OCI-M2 (cell line): ENCODE results near the gene SCRN2.

ENCODE experiments used
- DNase-seq: peaks from one replicate; lab custom pipeline; 2025; ENCODE audit not compliant: unreplicated experiment; lab: John Stamatoyannopoulos, UW

SCRN2 gene

DNA sequence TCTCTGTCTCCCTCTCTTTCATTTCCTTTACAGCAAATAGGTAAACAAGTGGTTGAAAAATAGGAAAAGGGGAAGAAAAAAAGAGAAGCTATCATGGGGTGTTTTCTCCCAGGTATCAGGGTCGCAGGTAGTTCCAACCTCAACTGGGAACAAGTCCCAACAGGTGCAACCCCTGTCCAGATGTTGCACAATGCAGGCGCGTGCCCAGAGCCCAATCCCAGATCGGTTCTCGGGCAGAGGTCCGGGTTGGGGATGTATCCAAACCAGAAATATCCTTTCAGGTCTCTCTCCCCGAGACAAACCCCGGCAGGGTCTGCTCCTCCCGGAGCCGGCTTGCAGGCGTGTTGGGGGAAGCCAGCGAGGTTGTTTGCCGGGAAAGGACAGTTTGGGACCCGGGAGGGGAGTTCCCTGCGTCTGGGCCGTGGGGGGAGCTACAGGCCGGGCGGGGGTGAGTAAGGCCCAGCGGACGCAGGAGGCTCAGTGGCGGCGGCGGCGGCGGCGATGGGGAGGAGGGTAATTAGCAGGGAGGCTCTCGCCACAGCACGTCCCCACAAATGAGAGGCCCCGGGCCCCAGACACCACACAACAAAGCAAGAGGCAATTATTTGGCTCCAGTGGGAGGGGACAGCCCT is 31.1 kb upstream of the SCRN2 start:
- DNase-seq: no peak

DNA sequence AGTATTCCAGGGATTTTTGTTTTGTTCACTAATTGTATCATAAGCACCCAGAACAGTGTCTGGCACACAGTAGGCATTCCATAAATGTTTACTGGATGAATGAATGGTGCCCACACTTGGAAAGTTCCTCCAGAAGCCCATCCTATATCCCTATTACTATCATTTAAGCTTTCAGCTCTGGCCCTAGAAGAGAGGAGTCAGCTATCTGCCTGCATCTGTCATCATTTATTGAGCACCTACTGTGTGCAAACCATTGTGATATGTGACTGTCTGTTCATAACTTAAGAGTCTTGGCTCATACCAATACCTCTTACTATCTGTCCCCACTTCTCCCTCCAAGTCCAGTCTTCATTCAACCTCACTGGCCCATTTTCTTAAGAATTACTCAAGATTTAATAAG is 30.0 kb upstream of the SCRN2 start:
- DNase-seq: no peak

DNA sequence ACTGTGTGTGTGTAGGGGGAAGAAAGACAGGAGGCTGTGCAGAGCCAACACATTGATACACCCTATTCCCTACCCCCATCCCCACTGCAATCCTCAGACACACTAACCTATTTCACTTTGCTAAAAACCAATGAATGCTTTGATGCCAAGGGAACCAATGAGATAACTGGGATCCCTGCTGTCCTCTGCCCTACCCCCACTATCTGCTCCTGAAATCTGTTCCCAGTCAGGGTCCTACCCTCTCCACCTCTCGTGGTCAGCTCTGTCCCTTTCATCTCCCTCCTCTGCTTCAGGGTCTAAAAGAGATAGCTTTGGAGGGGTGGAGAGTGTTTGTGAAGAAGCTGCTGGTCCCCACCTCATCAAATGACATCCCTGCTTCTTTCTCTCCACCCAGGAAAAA is 29.0 kb upstream of the SCRN2 start:
- DNase-seq: no peak

DNA sequence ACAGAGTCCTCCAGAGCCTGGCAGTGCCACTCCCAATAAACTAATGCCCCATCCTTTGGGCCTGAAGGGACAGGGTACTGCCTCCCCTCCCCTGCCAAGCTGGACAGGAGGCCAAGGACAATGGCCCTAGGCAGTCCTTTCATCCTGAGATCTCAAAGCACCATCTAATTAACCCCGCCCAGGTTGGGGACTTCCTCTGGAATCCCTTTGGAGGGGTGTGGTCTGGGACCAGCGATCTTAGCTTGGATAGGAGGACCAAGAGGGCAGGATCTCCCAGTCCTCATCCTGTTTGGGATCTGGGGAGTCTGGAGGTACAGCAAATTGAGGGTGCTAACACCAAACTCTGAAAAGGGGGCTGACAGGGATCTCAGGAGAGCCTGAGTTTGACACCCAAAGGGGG is 28.0 kb upstream of the SCRN2 start:
- DNase-seq: no peak

DNA sequence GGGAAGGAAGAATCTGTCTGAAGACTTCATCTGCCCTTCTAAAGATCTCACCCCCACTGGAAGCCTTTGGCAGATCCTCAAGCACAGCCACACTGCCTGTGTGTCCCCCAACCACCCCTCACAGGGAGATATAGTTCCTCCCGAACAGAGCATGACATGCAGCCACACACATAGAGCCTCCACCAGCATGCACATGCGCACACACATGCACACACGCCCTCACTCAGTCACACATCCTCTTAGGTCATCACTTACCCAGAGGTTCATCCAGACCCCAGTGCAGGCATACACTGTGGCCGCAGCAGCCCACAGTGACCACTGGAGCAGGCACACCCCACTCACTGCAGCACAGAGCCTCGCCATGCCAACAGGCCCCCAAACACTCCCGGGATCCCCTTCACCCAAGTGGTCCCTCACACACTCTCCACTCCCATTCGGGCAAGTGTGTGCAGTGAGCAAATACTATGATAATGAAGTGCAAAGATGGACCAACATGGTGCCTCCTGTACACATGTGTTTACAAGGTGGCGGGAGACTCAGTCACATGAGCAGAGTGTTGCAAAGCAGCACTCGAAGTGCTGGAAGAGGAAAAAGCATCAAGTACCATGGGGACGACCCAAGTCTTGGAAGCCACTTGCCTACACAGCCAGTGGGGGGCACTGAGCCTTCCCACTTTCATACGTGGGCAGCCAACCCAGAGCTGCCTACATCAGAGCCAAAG is 26.9 kb upstream of the SCRN2 start:
- no peak for DNase-seq

DNA sequence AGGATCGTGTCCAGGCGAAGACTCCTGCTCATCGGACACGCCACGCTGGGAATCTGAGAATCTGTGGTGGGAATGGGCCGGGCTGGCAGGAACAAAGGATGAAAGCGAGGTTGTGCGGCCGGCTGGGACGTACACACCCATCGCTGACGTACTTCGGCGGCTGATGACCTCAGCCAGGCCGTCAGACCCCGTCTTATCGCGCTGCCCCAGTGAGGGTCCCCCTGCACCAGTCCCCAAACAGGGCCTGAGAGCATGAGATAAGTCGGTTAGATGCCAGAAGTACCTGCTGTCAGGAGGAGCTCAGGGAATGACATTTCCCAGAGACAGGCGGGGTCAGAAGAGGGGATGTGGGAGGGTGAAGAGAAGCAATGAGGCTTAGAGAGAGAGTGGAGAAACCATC is 25.9 kb upstream of the SCRN2 start:
- no peak for DNase-seq

DNA sequence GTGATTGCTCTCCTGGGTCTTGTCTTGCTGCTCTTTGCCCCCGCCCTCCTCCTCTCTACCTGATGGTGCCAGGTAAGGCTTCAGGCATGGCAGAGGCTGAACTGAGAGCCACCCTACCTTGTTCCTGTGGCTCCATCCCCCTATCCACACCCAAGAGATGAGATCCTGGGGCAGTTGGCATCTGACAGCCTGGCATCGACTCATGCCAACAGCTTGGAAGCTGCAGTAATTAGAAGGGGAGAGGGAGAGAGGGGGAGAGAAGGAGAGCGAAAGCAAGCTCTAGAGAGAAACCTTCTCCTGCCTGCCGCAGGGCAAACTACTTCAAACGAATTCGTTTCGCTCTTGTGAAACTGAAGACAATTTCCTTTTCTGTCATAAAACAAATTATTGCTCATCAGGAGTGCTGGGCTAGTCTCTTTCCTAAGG is 23.7 kb upstream of the SCRN2 start:
- DNase-seq: no peak

DNA sequence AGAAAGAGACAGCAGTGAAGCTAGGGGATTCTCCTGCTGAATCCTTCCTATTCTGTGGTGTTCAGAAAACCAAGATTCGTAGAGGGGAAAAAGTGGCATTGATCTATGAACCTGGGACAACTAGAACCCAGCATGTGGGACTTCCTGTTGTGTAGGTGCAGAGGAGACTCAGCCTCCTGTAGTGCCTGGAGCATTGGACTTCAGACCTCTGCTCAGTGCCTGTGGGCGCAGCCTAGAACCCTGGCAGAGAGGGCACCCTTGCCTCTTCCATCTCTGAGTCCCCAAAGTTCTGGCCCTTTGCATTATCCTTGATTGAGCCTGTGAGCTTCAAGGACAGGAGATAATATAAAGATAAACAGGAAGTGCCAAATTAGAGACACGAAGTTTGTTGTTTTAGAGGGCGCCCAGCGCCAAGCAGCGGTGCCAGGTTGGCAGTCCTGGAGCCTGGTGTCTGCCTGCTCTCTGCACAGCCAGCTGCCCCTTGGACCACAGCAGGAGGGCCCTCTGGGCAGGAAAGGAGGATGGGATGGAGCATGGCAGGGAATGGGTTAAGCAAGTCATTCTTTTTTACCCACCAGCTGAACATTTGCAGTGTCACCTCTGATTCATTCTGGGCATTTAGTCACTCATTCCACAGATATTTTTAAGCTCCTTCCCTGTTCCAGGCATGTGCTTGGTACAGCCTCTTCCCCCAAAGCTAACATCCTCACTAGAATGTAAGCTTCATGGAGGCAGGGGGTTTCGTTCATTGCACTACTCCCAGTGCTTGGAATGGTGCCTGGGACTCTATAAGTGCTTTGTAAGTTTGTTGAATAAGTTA is 21.8 kb upstream of the SCRN2 start:
- DNase-seq: no peak

DNA sequence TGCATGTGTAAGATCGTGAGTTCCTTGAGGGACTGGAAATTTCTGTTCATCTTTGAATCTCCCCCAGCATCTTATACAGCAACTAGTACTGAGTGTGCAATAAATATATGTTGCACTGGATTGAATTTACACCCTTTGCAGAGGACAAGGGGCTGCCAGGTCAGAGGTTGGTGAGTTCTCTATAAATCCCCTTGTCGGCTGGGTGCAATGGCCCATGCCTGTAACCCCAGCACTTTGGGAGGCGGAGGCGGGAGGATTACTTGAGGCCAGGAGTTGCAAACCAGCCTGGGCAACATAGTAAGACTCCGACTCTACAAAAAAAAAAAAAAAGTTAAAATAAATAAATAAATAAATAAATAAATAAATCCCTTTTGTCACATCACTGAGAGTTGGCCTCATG is 19.3 kb upstream of the SCRN2 start:
- no peak for DNase-seq

DNA sequence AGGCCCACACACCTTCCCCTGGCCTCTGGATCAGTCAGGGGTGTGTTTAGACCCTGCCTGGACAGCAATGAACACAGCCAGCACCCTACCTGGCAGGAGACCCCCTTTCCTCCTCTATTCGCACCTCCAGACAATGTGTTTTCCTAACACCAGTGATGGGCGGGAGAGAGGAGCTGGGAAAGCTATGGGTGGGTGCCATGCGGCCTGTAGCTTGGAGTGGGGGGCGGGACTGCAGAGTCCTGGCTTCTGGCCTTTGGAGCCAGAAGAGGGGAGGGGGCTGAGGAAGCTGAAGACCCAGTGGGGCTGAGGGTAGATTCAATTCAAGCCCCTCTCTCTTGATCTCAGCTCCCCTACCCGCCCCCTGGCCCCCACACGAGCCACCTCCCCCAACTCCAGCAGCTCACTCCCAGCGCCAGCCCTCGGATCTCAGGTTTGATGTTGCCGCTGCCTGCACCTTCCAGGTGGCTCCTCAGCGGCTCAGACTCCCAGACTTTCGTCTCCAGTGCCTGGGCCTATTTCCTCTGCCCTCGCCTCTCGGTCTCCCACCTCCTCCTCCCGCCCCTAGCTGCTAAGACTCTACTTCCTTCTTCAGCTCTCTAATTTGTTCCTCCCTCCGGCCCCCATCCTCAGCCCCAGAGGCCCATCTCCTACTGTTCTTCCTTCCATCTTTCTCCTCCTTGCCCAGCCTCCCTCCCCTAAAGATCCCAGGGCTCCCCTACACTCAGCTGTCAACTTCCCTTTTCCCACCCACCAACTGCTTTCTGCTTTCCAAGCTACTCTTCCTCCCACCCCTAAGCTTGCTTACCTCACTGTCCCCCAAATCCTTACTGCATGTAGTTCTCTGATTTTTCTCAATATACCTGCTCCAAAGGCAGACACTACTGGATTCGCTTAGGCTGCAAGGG is 16.7 kb upstream of the SCRN2 start:
- DNase-seq: no peak

DNA sequence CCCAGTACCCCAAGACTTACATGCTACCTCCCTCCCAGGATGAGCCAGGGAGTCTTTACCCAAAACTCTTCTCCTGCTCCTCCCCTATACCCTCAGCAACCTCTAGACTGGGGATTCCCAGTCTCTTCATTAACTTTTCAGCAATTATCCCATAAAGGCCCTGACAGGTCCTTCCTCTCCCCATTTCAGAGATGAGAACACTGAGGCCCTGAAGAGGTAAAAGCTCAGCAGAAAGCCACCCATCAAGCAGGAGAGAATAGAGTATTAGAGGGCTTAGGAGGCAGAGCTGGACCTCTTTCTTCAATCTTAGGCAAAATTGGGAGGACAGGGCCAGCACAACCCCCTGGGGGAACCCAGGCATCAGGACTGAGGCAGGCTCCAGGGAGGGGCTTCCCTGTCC is 15.8 kb upstream of the SCRN2 start:
- no peak for DNase-seq

DNA sequence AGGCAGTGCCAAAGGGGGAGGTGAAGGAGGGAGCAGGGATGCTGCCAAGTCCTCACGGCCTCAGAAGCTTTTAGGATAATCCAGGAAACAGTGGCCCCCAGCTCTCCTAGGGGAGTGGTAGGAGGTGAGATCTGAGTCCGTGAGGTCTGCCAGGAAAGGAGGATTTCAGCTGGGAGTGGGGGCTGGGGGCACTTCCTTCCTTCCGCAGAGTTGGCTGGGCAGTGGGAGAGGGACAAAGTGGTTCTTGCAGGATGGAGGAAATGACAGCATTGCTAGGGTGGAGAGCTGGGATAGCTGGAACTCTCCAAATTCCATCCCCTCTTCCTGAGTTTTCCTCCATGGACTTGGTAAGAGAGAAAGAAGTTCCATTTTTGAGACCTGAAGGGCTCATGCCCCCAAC is 14.7 kb upstream of the SCRN2 start:
- no peak for DNase-seq

DNA sequence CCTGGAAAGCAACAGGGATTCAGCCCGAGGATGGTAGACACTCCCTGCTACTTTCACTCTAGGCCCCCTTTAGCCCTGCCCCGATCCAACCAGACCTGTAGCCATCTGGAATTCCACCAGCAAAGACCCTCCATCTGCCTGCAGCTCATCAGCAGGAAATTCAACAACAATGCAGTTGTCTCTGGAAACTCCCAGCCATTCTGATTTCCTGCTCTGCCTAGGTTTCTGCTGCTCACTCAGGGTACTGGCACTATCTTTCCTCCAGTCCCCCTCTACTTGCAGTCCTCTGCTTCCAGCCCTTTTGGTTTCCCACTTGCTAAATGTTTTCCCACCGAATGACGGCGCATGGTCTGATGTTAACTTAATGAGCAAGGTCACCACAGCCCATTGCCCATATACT is 12.5 kb upstream of the SCRN2 start:
- no peak for DNase-seq

DNA sequence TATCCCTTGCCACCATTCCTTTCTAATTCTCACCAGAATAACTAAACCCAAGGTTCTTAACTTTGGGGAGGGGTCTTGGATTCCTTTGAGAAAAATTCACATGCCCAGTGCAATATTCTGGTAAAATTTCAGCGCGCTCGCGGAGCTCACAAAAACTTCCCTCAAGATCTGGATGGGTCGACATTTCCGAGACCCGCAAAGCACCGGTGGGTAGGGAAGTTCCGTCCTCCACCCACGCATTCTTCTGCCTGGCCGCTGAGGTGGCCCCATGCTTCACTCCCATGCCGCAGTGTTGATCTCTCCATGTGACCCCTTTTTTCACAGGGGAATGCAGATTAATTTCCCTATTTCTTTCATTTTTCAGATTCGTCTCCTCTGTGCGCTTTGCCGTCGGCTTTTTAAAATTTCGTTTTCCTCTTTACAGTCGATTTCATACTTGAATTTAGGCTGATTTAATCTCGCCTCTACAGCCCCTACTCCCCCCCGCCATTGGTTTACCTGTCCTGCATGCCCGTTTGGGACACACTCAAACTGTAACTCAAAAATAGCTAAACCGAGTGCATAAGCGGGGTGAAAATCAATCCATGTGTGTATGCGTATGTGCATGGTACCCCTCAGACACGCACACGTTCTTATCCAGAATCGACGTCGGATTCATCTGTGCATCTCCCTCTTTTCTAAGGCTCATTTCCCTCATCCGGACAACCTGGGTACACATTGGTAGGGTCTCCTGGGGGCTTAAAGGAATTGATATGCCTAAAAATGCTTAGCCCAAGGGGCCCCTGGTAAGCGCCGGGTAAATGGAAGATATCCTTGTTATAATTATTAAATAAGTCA is 11.3 kb upstream of the SCRN2 start:
- DNase-seq: no peak

DNA sequence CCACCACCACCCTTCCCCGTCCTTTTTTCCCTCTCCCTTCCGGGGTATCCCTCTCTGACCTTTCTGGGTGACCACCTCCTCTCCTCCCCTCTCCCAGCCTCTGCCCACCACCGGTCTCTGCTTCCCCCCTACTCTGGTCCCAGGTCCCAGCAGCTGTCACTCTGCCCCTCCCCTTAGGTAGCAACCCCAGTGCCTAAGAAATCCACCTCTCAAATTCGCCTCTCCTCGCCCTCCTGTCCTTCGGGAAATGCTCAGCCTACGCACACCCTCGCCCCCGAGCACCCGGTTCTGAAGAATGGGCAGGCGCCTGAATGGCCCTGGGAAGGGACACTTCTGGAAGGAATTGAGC is 10.7 kb upstream of the SCRN2 start:
- DNase-seq: no peak

DNA sequence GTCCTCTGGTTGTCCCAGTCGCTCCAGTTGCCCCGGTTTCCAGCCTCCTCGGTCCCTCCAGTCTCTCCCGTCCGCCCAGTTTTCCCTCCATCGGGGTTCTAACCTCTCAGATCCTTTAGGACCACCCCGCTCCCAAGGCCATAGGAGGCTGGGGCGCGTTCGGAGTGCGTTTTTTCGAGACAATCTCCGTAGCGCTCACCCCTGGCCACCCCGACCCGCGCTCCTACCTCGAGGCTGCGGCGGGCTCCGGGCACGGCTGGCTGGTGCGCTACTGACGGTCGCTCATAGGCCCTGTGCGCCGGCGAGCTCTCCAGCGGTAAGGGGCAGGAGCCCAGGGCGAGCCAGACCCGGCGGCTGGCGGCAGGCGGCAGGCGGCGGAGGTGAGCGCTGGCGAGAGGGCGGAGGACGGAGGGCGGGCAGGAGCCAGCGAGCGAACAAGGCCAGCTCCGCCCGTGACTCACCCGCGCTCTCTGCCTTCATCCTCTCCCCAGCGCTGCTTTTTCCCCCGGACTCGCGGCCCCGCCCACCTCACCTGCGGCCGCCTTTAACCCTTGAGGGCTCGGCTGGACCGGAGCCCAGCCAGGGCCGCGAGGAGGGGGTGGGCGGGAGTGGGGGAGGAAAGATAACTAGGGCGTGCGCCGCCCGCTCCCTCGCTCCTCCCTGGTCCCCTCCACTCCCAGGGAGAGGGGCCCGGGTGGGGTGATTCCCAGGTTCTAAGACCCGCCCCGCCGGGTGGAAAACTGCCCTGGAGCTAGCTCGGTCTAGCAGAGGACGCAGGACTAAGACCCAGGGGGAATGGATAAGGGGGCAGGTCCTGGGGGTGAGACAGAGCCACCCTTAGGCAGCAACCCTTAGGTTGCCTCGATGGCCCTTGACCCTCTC is 9.9 kb upstream of the SCRN2 start, which contains the start of gene SP6:
Gene SP6, minus strand, starts transcription at position 472 of the 882 bp plus-strand sequence. CDS start 2,734 bp downstream, outside the sequence.
- DNase-seq: no peak

DNA sequence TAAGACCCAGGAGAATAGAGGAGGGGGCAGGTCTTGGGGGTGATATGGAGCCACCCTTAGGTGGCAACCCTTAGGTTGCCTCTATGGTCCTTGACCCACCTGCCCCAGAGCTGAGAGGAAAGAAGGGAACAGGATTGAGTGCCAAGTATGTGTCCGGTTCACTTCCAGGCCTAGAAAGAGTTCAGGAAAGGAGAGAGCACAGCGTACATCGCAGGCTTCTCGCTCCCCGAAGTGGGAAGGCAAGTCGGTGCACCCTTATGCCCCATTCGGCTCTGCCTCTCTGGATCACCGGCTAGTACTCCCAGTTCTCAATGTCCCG is 9.3 kb upstream of the SCRN2 start:
- no peak for DNase-seq

DNA sequence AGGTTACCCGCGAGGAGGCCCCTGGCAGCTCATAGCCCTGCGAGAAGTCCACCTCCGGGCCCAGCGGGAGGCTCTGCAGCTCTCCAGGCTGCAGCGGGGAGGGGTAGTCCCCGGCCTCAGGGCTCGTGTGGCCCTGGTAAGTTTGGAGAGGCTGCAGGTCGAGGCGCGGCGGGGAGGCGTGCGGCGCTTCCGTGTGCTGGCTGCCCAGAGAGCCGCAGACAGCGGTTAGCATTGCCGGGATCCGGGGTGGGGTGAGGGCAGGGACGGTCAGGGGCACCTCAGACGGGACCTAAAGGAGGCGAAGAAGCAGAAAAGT is 7.1 kb upstream of the SCRN2 start:
- no peak for DNase-seq

DNA sequence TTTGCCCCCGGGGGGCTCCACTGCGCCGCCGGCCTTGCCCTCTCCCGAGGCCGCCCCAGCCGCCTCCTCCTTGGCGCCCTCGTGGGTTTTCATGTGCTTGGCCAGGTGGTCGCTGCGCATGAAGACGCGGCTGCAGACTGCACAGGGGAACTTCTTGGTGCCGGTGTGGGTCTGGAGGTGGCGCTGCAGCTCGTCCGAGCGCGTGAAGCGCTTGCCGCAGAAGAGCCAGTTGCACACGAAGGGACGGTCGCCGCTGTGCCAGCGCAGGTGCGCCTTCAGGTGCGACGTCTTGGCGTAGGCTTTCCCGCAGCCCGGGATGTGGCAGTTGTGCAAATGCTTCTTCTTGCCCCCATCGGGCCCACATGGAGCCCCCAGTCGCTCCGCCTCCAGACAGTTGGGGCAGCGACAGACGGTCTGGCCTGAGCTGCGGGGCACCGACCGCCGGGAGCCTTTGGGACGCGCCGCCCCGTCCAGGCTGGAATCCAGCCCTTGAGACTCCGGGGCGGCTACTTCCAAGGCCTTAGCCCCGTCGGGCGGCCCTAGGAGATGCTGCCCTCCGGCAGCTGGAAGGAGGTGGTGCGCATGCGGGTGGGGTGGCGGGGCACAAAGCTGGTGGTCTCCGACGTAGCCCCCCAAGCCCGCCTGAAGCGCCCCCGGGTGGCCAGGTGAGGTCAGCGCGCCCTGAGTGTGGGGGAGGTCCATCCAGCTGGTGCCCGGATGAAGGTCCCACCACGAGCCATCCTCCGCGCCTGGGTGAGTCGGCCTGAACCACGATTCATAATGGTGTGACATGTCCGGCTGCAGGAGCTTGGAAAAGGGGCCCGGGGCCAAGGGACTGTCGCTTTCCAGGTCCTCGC is 6.5 kb upstream of the SCRN2 start:
- DNase-seq: no peak
